Activated CD8-positive, alpha-beta T cell treated with anti-CD3 and anti-CD28 coated beads for 36 hours (primary cell): ENCODE results near the gene LRP1B. TPM values are rescaled to one million over a fixed set of nuclear protein-coding genes. Genes with fewer than 3 reads are reported as not detected.

Experiments used
- ATAC-seq: fragments of 200-7000 bp; cut with Tn5 transposase; one replicate; pipeline ENCODE4 v1.10.0; 2021; ENCODE audit warnings: mild to moderate bottlenecking, moderate library complexity
- CTCF ChIA-PET: fragments of 350-600 bp; sonication (Branson Sonifier 250); formaldehyde crosslinking; loops from one replicate; lab custom pipeline; 2021; ENCODE audit warnings: antibody characterized with exemption; lab: Charles Lee
- POLR2A ChIA-PET: fragments of 350-600 bp; sonication (Branson Sonifier 250); formaldehyde crosslinking; loops from one replicate; lab custom pipeline; 2021; ENCODE audit warnings: antibody characterized with exemption; lab: Charles Lee
- DNase-seq: peaks from one replicate; pipeline ENCODE4 v3.0.0-alpha.2; 2020
- H3K27ac Mint-ChIP-seq: one replicate; pipeline ENCODE4 v1.8.0; 2021; ENCODE audit warnings: mild to moderate bottlenecking, mixed read lengths
- H3K27me3 Mint-ChIP-seq: one replicate; pipeline ENCODE4 v1.8.0; 2021; ENCODE audit warnings: mixed read lengths
- H3K36me3 Mint-ChIP-seq: one replicate; pipeline ENCODE4 v1.8.0; 2021; ENCODE audit warnings: low read depth, mixed read lengths
- H3K4me1 Mint-ChIP-seq: one replicate; pipeline ENCODE4 v1.8.0; 2021; ENCODE audit warnings: low read depth, mixed read lengths
- H3K4me3 Mint-ChIP-seq: one replicate; pipeline ENCODE4 v1.8.0; 2021; ENCODE audit warnings: mild to moderate bottlenecking, moderate library complexity, mixed read lengths
- H3K9me3 Mint-ChIP-seq: one replicate; pipeline ENCODE4 v1.8.0; 2021; ENCODE audit warnings: mixed read lengths
- intact Hi-C: fragments of 100-400 bp; cut with micrococcal nuclease; formaldehyde crosslinking; loops from one replicate; pipeline ENCODE4 v1.10.0; 2022
- total RNA-seq, 2 experiments: library from RNA; stranded (reverse); gene quantifications; one replicate each; pipeline ENCODE4 v1.2.3, GENCODE V29; 2021
- TF ChIP-seq, protein P1 (sequence below): fragments of 200-600 bp; IDR thresholded peaks from one replicate; pipeline ENCODE4 v1.8.0; 2022; ENCODE audit warnings: antibody characterized with exemption, mild to moderate bottlenecking

Gene LRP1B
- total RNA-seq, 2 experiments from 2014 or later = not detected

DNA sequence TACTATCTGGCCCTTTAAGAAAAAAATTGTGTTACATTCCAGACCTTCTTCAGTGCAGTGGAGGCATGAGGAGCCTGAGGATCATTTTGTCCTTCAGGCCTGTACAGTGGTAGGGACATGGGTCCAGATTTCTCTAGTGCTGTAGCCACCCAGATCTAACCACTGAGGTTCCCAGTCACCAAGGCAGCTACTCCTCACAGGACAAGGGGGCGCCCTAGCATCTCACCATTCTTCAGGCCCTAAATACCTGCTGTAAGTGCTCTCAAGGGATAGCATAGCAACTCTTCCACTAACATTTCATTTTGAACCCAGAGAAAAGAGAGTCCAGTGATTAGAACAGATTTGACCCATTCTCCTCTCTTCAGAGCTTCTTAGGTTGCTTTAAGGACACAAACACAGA is 1533.0 kb downstream of the LRP1B start:
- Mint-ChIP-seq H3K4me1 (no peaks in the 10 kb centered on the region), H3K4me3 (no peak overlapping the region), H3K36me3 (no peaks in the 10 kb centered on the region), H3K27ac (no peak overlapping the region), H3K27me3 (no peaks in the 10 kb centered on the region), H3K9me3 (no peaks in the 10 kb centered on the region)
- intact Hi-C loops = no loop called here
- no peak for DNase-seq
- TF ChIP-seq, protein P1, sequence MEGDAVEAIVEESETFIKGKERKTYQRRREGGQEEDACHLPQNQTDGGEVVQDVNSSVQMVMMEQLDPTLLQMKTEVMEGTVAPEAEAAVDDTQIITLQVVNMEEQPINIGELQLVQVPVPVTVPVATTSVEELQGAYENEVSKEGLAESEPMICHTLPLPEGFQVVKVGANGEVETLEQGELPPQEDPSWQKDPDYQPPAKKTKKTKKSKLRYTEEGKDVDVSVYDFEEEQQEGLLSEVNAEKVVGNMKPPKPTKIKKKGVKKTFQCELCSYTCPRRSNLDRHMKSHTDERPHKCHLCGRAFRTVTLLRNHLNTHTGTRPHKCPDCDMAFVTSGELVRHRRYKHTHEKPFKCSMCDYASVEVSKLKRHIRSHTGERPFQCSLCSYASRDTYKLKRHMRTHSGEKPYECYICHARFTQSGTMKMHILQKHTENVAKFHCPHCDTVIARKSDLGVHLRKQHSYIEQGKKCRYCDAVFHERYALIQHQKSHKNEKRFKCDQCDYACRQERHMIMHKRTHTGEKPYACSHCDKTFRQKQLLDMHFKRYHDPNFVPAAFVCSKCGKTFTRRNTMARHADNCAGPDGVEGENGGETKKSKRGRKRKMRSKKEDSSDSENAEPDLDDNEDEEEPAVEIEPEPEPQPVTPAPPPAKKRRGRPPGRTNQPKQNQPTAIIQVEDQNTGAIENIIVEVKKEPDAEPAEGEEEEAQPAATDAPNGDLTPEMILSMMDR = no peak
- no peak for ATAC-seq
- POLR2A ChIA-PET = no interaction called here
- CTCF ChIA-PET = no interaction called here

- CTCF ChIA-PET = no interaction called here
- POLR2A ChIA-PET = no interaction called here
Measured at GRCh38 chr2:140597205-140597604, 1533.6 kb downstream of the LRP1B start.

DNA sequence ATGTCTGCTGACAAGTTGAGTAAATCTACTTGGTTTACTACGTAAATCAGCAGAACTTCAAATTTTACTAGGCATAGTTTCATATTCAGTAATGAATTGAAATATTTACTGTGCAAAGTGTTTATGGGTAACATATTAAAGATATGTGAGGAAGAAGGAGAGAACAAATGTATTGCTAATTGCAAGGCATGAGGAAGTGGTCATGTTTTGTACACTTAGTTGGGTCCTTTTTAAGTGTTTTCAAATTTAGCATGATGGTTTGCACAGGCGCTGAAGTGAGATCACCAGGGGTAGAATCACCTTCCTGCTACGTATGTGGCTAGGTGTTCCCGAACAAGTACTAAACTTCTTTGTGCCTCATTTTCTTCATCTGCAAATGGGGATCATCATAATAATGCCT is 1534.4 kb downstream of the LRP1B start:
- ATAC-seq = no peak
- H3K9me3 Mint-ChIP-seq = no peaks in the 10 kb centered on the region
- DNase-seq = no peak
- H3K36me3 Mint-ChIP-seq = no peaks in the 10 kb centered on the region
- H3K4me3 Mint-ChIP-seq = no peak overlapping the region
- no peaks in the 10 kb centered on the region for H3K27me3 Mint-ChIP-seq
- TF ChIP-seq, protein P1 = no peak
- ChIA-PET CTCF (no interaction called here), POLR2A (no interaction called here)
- intact Hi-C loops = no loop called here
- H3K27ac Mint-ChIP-seq = no peak overlapping the region
- no peaks in the 10 kb centered on the region for H3K4me1 Mint-ChIP-seq

More at GRCh38 chr2:140597205-140597604, 1533.6 kb downstream of the LRP1B start:
- Mint-ChIP-seq H3K27ac (no peak overlapping the region), H3K36me3 (no peaks in the 10 kb centered on the region), H3K4me1 (no peaks in the 10 kb centered on the region), H3K27me3 (no peaks in the 10 kb centered on the region), H3K9me3 (no peaks in the 10 kb centered on the region), H3K4me3 (no peak overlapping the region)
- DNase-seq (no peak), ATAC-seq (no peak)
- TF ChIP-seq, protein P1 = no peak
- intact Hi-C loops = no loop called here

DNA sequence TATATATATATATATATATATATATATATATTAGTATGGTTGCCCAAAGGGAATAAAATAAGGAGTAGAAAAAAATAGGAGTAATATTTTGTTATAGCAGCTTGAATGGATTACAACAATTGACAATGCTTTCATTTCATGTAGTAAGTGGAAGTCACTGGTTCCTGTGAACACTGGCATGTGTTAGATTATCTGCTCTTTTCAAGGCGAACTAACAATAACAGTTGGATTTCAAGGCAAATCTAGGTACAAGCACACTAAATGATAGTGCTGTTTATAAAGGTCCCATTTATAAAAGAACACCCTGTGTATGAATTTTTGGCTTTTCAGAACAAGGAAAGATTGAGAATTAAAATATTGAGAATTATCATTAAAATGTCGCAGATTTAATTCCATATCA is 1535.7 kb downstream of the LRP1B start:
- H3K4me3 Mint-ChIP-seq = no peak overlapping the region
- DNase-seq (no peak), ATAC-seq (no peak)
- no peak overlapping the region for H3K27ac Mint-ChIP-seq
- H3K27me3 Mint-ChIP-seq = no peaks in the 10 kb centered on the region
- ChIA-PET CTCF (no interaction called here), POLR2A (no interaction called here)
- H3K9me3 Mint-ChIP-seq = no peaks in the 10 kb centered on the region
- H3K4me1 Mint-ChIP-seq = no peaks in the 10 kb centered on the region
- intact Hi-C loops = no loop called here
- no peaks in the 10 kb centered on the region for H3K36me3 Mint-ChIP-seq
- TF ChIP-seq, protein P1 = no peak

DNA sequence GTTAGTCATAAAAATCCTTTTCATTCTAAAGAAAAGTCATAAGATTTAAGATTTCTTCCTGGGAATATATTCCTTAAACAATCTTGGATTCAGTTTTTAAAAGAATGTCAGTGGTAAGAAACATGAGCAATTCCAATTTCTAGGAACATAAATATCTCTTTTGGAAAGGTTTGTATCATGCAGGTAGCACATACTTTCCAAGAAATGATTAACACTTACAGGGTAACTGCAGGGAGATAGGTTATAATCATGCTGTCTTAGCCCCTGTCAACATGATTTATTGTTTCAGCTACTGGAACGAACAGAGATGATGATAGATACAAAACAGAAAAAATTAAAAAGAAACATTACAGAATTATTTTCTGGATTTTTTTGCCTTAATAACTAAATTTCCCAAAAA is 1537.7 kb downstream of the LRP1B start:
- no peaks in the 10 kb centered on the region for H3K4me1 Mint-ChIP-seq
- CTCF ChIA-PET = no interaction called here
- no peaks in the 10 kb centered on the region for H3K36me3 Mint-ChIP-seq
- no peaks in the 10 kb centered on the region for H3K27me3 Mint-ChIP-seq
- H3K9me3 Mint-ChIP-seq = no peaks in the 10 kb centered on the region
- POLR2A ChIA-PET = no interaction called here
- intact Hi-C loops = no loop called here
- no peak overlapping the region for H3K4me3 Mint-ChIP-seq
- no peak for ATAC-seq
- no peak overlapping the region for H3K27ac Mint-ChIP-seq
- TF ChIP-seq, protein P1 = no peak
- DNase-seq = no peak
